Germinal center (tissue), 1 donor: ENCODE data around the gene PRICKLE2.

Experiments
- DNase-seq: peaks from one replicate; pipeline ENCODE4 v3.0.0; 2012; ENCODE audit warnings: mixed read lengths, low spot score

PRICKLE2 gene

GRCh38 chr3:64188810-64189560 is 36.3 kb downstream of the PRICKLE2 start:
- DNase-seq, result no peak

GRCh38 chr3:64187065-64187959 is 38.0 kb downstream of the PRICKLE2 start:
- no peak for DNase-seq

- DNase-seq, result no peak
Measured at GRCh38 chr3:64186667-64187064, 38.6 kb downstream of the PRICKLE2 start.

- no peak for DNase-seq
Measured at GRCh38 chr3:64185436-64185835, 39.8 kb downstream of the PRICKLE2 start.

GRCh38 chr3:64184621-64185020 is 40.6 kb downstream of the PRICKLE2 start:
- DNase-seq, result no peak

- no peak for DNase-seq
Measured at GRCh38 chr3:64179860-64180259, 45.4 kb downstream of the PRICKLE2 start.

- no peak for DNase-seq
Measured at GRCh38 chr3:64179249-64179648, 46.0 kb downstream of the PRICKLE2 start.

- DNase-seq, result no peak
Measured at GRCh38 chr3:64178419-64178818, 46.8 kb downstream of the PRICKLE2 start.

- DNase-seq, result no peak
Measured at GRCh38 chr3:64176461-64176996, 48.7 kb downstream of the PRICKLE2 start.

GRCh38 chr3:64174328-64174727 is 50.9 kb downstream of the PRICKLE2 start:
- no peak for DNase-seq

GRCh38 chr3:64173563-64173962 is 51.7 kb downstream of the PRICKLE2 start:
- DNase-seq, result no peak

- no peak for DNase-seq
Measured at GRCh38 chr3:64170270-64170669, 55.0 kb downstream of the PRICKLE2 start.

- DNase-seq, result no peak
Measured at GRCh38 chr3:64167868-64168267, 57.4 kb downstream of the PRICKLE2 start.

- no peak for DNase-seq
Measured at GRCh38 chr3:64167351-64167750, 57.9 kb downstream of the PRICKLE2 start.

- no peak for DNase-seq
Measured at GRCh38 chr3:64166584-64167162, 58.6 kb downstream of the PRICKLE2 start.

GRCh38 chr3:64164349-64164748 is 60.9 kb downstream of the PRICKLE2 start:
- DNase-seq, result no peak

GRCh38 chr3:64163755-64164148 is 61.5 kb downstream of the PRICKLE2 start:
- DNase-seq, result peak; percentile 16

- DNase-seq, result no peak
Measured at GRCh38 chr3:64163019-64163754, 62.1 kb downstream of the PRICKLE2 start.

GRCh38 chr3:64161481-64161952 is 63.7 kb downstream of the PRICKLE2 start:
- no peak for DNase-seq

- no peak for DNase-seq
Measured at GRCh38 chr3:64160000-64160695, 65.1 kb downstream of the PRICKLE2 start.

GRCh38 chr3:64158334-64158733 is 66.9 kb downstream of the PRICKLE2 start:
- DNase-seq, result no peak
